Measurements from ENCODE around the gene ZNF268. TPM values are rescaled to one million over a fixed set of nuclear protein-coding genes. Genes with fewer than 3 reads are reported as not detected.

ZNF268 gene
- total RNA-seq, 1 experiment from 2014 or later = 38.2 TPM

- Histone ChIP-seq H3K79me2 (ENCODE audit: insufficient read depth, low read length) (no peaks in the 10 kb centered on the region), H2BK12ac (ENCODE audit: insufficient read length, low read depth, low read length) (no peak overlapping the region), H3T11ph (ENCODE audit: low read length) (no peak overlapping the region), H2BK20ac (ENCODE audit: low read depth, low read length, poor library complexity, severe bottlenecking) (no peak overlapping the region), H3K4me1 (ENCODE audit: insufficient read depth, low read length) (no peaks in the 10 kb centered on the region), H4K5ac (ENCODE audit: insufficient read length, low read depth, low read length) (no peak overlapping the region), H3K23me2 (ENCODE audit: insufficient read length, low read depth, low read length, poor library complexity, severe bottlenecking) (no peaks in the 10 kb centered on the region), H2BK15ac (ENCODE audit: low read depth, low read length) (no peak overlapping the region), H2AK5ac (ENCODE audit: insufficient read length, low read length) (no peak overlapping the region), H3K23ac (ENCODE audit: insufficient read length, low read depth, low read length) (no peak overlapping the region), H3K14ac (ENCODE audit: insufficient read depth, low read length) (no peak overlapping the region), H3K27ac (ENCODE audit: insufficient read length, low read depth, low read length) (no peak overlapping the region), H2BK5ac (ENCODE audit: insufficient read length, low read length) (no peak overlapping the region), H3K56ac (ENCODE audit: insufficient read length, low read depth, low read length) (no peak overlapping the region), H4K91ac (ENCODE audit: insufficient read length, low read depth, low read length) (no peak overlapping the region), H4K8ac (replicated peaks; ENCODE audit: insufficient read length, low read depth, low read length) (no peak overlapping the region), H3K4ac (ENCODE audit: low read depth, low read length) (no peak overlapping the region), H3K4me2 (ENCODE audit: insufficient read depth, insufficient read length, low read length) (no peak overlapping the region), H2BK120ac (ENCODE audit: low read depth, low read length, poor library complexity, severe bottlenecking) (no peak overlapping the region), H3K27me3 (ENCODE audit: insufficient read depth, low read length) (no peaks in the 10 kb centered on the region), H3K9ac (ENCODE audit: extremely low read depth, insufficient read length, low read length) (no peak overlapping the region), H3K9me3 (ENCODE audit: control insufficient read depth, low read depth, low read length) (peaks cover 84% of the 10 kb centered on the region), H3K79me1 (ENCODE audit: insufficient read depth, low read depth, low read length, poor library complexity, severe bottlenecking) (no peaks in the 10 kb centered on the region), H2AFZ (ENCODE audit: low read length) (no peak overlapping the region), H4K20me1 (ENCODE audit: control insufficient read depth, insufficient read depth, insufficient read length) (no peaks in the 10 kb centered on the region), H3K18ac (ENCODE audit: insufficient read length, low read depth, low read length) (no peak overlapping the region)
- no CpG with 5 or more reads among the region's 3 CpGs for WGBS (ENCODE audit: extremely low coverage, insufficient read length, low lambda C conversion rate)
- H3K4me3 Mint-ChIP-seq = no peak overlapping the region
- peaks cover 2% of the 10 kb centered on the region; the same call in 1 of the 2 replicates for H3K27me3 Mint-ChIP-seq (ENCODE audit: low read depth)
- peaks cover 24 to 44% (median 24%) of the 10 kb centered on the region in 3 experiments for H3K36me3 Mint-ChIP-seq (ENCODE audit: insufficient read depth in 1 of 3, low read depth in 3 of 3)
- H3K4me1 Mint-ChIP-seq = no peaks in the 10 kb centered on the region
- no peak overlapping the region for H3K27ac Mint-ChIP-seq
- no peak for TF ChIP-seq CTCF (conservative IDR thresholded peaks at IDR 0.05)
- H3K9me3 Mint-ChIP-seq = peaks cover 84% of the 10 kb centered on the region in 2 experiments
- no peak for DNase-seq
Measured at GRCh38 chr12:133231001-133231400, 49.7 kb downstream of the ZNF268 start.
